ENCODE results near the gene FNDC5. TPM values are rescaled to one million over a fixed set of nuclear protein-coding genes. Genes with fewer than 3 reads are reported as not detected.
A peak's percentile ranks its signal among the peaks of the same experiment; 100 is the strongest.

The FNDC5 gene
- total and polyA plus RNA-seq, 2 of the 13 experiments (the other 11 are each of a cell fraction or from before 2014, with no cell fraction given), result 1.4 to 3.1 TPM

- TF ChIP-seq PAXIP1 (CRISPR knock-in tag; conservative IDR thresholded peaks at IDR 0.05), result peak; percentile 79
- TF ChIP-seq ZSCAN29 (CRISPR knock-in tag; conservative IDR thresholded peaks at IDR 0.05), result peak; percentile 69; the same call in 1 of the 2 replicates
- TF ChIP-seq TBL1XR1 (IDR thresholded peaks at IDR 0.05; ENCODE audit: borderline replicate concordance, low read length, partially characterized antibody), result peak; percentile 5
- TF ChIP-seq ARID2 (CRISPR knock-in tag; IDR thresholded peaks at IDR 0.05; ENCODE audit: borderline replicate concordance), result peak; percentile 79; the same call in 1 of the 2 replicates
- TF ChIP-seq YEATS2 (CRISPR knock-in tag; IDR thresholded peaks at IDR 0.05; ENCODE audit: borderline replicate concordance), result peak; percentile 93
- peak; percentile 38; the same call in 1 of the 2 replicates for TF ChIP-seq PATZ1 (CRISPR knock-in tag; IDR thresholded peaks at IDR 0.05)
- TF ChIP-seq, protein P1, sequence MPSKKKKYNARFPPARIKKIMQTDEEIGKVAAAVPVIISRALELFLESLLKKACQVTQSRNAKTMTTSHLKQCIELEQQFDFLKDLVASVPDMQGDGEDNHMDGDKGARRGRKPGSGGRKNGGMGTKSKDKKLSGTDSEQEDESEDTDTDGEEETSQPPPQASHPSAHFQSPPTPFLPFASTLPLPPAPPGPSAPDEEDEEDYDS (CRISPR knock-in tag; IDR thresholded peaks at IDR 0.05), result peak; percentile 89; the same call in 1 of the 2 replicates
- peak; percentile 81 for TF ChIP-seq FOXP4 (CRISPR knock-in tag; IDR thresholded peaks at IDR 0.05)
- TF ChIP-seq, protein P2, sequence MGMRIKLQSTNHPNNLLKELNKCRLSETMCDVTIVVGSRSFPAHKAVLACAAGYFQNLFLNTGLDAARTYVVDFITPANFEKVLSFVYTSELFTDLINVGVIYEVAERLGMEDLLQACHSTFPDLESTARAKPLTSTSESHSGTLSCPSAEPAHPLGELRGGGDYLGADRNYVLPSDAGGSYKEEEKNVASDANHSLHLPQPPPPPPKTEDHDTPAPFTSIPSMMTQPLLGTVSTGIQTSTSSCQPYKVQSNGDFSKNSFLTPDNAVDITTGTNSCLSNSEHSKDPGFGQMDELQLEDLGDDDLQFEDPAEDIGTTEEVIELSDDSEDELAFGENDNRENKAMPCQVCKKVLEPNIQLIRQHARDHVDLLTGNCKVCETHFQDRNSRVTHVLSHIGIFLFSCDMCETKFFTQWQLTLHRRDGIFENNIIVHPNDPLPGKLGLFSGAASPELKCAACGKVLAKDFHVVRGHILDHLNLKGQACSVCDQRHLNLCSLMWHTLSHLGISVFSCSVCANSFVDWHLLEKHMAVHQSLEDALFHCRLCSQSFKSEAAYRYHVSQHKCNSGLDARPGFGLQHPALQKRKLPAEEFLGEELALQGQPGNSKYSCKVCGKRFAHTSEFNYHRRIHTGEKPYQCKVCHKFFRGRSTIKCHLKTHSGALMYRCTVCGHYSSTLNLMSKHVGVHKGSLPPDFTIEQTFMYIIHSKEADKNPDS (CRISPR knock-in tag; IDR thresholded peaks at IDR 0.05), result no peak
- peak; percentile 40; the same call in 1 of the 2 replicates for TF ChIP-seq SP140L (CRISPR knock-in tag; IDR thresholded peaks at IDR 0.05; ENCODE audit: borderline replicate concordance)
- TF ChIP-seq PPARG (CRISPR knock-in tag; conservative IDR thresholded peaks at IDR 0.05), result peak; percentile 62; the same call in 1 of the 2 replicates
- no peak; the same call in 1 of the 2 replicates for TF ChIP-seq ZNF557 (CRISPR knock-in tag; IDR thresholded peaks at IDR 0.05)
- TF ChIP-seq, protein P3, sequence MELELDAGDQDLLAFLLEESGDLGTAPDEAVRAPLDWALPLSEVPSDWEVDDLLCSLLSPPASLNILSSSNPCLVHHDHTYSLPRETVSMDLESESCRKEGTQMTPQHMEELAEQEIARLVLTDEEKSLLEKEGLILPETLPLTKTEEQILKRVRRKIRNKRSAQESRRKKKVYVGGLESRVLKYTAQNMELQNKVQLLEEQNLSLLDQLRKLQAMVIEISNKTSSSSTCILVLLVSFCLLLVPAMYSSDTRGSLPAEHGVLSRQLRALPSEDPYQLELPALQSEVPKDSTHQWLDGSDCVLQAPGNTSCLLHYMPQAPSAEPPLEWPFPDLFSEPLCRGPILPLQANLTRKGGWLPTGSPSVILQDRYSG (CRISPR knock-in tag; IDR thresholded peaks at IDR 0.05), result 0 out of 2 replicates have a peak, but pooled peaks have one; percentile 52
- peak; percentile 96 for TF ChIP-seq ZNF124 (CRISPR knock-in tag; IDR thresholded peaks at IDR 0.05)
- peak; percentile 88; the same call in 1 of the 2 replicates for TF ChIP-seq TSC22D2 (CRISPR knock-in tag; IDR thresholded peaks at IDR 0.05; ENCODE audit: borderline replicate concordance)
- TF ChIP-seq GTF2F1 (IDR thresholded peaks at IDR 0.05; ENCODE audit: low read length), result no peak
Observed at GRCh38 chr1:32817159-32817814, 53.4 kb downstream of the FNDC5 start, which contains the start of the genes S100PBP and YARS1 (continued).
